Measurements from ENCODE around the gene RAPGEF6.

RAPGEF6 gene

DNA sequence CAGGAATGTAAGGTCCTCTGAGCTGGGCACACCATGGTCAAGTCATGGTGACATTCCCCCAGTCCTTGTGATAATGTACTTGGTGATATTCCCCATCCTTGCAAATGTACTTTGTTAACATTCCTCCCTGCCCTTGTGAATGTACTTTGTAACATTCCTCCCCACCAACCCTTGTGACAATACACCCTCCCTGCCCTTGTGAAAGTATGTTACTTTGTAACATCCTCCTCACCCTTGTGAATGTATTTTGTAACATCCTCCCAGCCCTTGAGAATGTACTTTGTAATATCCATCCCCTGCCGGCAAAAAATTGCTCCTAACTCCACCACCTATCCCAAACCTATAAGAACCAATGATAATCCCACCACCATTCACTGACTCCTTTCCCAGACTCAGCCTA lies 53.3 kb downstream of the RAPGEF6 start:
- DNase-seq (ENCODE audit: low spot score) (no peak), ATAC-seq (ENCODE audit: low read depth) (no peak)
- no peaks in the 10 kb centered on the region for H3K36me3 ChIP-seq (ENCODE audit: low read depth)

DNA sequence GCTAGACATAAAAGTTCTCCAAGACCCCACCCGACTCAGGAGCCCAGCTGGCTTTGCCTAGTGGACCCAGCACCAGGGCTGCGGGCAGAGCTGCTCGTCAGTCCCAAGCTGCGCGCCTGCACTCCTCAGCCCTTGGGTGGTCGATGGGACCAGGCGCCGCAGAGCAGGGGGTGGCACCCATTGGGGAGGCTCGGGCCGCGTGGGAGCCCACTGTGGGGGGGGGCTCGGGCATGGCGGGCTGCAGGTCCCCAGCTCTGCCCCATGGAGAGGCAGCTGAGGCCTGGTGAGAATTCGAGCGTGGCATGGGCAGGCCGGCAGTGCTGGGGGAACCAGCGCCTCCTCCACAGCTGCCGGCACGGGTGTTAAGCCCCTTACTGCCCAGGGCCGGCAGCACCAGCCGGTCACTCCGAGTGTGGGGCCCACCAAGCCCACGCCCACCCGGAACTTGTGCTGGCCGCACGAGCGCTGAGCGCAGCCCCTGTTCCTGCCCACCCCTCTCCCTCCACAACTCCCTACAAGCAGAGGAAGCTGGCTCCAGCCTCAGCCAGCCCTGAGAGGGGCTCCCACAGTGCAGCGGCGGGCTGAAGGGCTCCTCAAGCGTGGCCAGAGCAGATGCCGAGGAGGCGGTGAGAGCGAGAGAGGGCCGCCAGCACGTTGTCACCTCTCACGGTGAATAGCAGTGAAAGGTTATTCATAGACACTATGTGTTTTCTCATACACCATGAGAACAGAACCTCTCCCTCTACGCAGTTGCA lies 54.9 kb downstream of the RAPGEF6 start:
- no peaks in the 10 kb centered on the region for H3K36me3 ChIP-seq (ENCODE audit: low read depth)
- H3K4me1 ChIP-seq (ENCODE audit: insufficient read depth, poor library complexity, severe bottlenecking) = no peaks in the 10 kb centered on the region
- TF ChIP-seq, protein P1, sequence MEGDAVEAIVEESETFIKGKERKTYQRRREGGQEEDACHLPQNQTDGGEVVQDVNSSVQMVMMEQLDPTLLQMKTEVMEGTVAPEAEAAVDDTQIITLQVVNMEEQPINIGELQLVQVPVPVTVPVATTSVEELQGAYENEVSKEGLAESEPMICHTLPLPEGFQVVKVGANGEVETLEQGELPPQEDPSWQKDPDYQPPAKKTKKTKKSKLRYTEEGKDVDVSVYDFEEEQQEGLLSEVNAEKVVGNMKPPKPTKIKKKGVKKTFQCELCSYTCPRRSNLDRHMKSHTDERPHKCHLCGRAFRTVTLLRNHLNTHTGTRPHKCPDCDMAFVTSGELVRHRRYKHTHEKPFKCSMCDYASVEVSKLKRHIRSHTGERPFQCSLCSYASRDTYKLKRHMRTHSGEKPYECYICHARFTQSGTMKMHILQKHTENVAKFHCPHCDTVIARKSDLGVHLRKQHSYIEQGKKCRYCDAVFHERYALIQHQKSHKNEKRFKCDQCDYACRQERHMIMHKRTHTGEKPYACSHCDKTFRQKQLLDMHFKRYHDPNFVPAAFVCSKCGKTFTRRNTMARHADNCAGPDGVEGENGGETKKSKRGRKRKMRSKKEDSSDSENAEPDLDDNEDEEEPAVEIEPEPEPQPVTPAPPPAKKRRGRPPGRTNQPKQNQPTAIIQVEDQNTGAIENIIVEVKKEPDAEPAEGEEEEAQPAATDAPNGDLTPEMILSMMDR (IDR thresholded peaks at IDR 0.05; ENCODE audit: poor library complexity, severe bottlenecking) = no peak
- H3K9me3 ChIP-seq (ENCODE audit: severe bottlenecking) = no peaks in the 10 kb centered on the region
- no peaks in the 10 kb centered on the region for H3K27me3 ChIP-seq (ENCODE audit: insufficient read depth, poor library complexity, severe bottlenecking)
- H3K27ac ChIP-seq (ENCODE audit: poor library complexity, severe bottlenecking) = no peak overlapping the region
- no peak for DNase-seq (ENCODE audit: low spot score)
- ATAC-seq (ENCODE audit: low read depth) = no peak
- no peak overlapping the region for H3K4me3 ChIP-seq (ENCODE audit: severe bottlenecking)

More for the DNA sequence above, 53.3 kb downstream of the RAPGEF6 start:
- Histone ChIP-seq H3K4me3 (ENCODE audit: severe bottlenecking) (no peak overlapping the region), H3K27ac (ENCODE audit: poor library complexity, severe bottlenecking) (no peak overlapping the region), H3K9me3 (ENCODE audit: severe bottlenecking) (no peaks in the 10 kb centered on the region), H3K27me3 (ENCODE audit: insufficient read depth, poor library complexity, severe bottlenecking) (no peaks in the 10 kb centered on the region), H3K4me1 (ENCODE audit: insufficient read depth, poor library complexity, severe bottlenecking) (no peaks in the 10 kb centered on the region)
- TF ChIP-seq, protein P1 (IDR thresholded peaks at IDR 0.05; ENCODE audit: poor library complexity, severe bottlenecking) = no peak

DNA sequence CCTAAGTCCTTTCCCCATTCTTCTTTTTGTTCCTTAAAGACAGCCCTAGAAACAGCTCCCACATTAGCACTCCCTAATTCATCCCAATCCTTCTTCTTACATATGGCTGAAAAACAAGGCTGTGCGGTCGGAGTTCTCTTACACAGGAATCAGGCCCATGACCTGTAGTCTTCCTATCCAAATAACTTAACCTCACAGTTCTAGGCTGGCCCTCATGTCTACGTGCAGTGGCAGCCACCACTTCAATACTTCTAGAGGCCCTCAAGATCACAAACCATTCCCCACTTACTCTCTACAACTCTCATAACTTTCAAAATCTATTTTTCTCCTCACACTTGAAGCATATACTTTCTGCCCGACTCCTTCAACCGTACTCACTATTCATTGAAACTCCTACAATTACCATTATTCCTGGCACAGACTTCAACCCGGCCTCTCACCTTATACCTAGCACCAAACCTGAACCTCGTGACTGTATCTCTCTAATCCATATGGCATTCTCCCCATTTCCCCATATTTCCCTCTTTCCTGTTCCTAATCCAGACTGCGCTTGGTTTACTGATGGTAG lies 59.3 kb downstream of the RAPGEF6 start:
- no peak overlapping the region for H3K27ac ChIP-seq (ENCODE audit: poor library complexity, severe bottlenecking)
- TF ChIP-seq, protein P1 (IDR thresholded peaks at IDR 0.05; ENCODE audit: poor library complexity, severe bottlenecking) = no peak
- no peak for DNase-seq (ENCODE audit: low spot score)

DNA sequence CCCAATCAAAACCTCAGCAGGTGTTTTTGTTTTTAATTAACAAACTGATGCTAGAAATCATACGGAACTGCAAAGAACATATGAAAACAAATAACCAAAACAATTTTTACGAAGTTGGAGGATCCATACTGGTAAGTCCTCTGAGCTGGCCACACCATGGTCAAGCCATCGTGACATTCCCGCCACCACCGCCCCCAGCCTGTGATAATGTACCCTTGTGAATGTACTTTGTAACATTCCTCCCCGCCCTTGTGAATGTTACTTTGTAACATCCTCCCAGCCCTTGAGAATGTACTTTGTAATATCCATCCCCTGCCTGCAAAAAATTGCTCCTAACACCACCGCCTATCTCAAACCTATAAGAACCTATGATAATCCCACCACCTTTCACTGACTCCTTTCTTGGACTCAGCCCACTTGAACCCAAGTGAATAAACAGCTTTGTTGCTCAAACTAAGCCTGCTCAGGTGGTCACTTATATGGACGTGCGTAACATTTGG lies 63.3 kb downstream of the RAPGEF6 start:
- ATAC-seq (ENCODE audit: low read depth) = no peak
- TF ChIP-seq, protein P1 (IDR thresholded peaks at IDR 0.05; ENCODE audit: poor library complexity, severe bottlenecking) = no peak

More for the DNA sequence above, 59.3 kb downstream of the RAPGEF6 start:
- H3K27me3 ChIP-seq (ENCODE audit: insufficient read depth, poor library complexity, severe bottlenecking) = no peaks in the 10 kb centered on the region
- H3K4me3 ChIP-seq (ENCODE audit: severe bottlenecking) = no peak overlapping the region
- no peak for ATAC-seq (ENCODE audit: low read depth)
- H3K4me1 ChIP-seq (ENCODE audit: insufficient read depth, poor library complexity, severe bottlenecking) = no peaks in the 10 kb centered on the region
- no peaks in the 10 kb centered on the region for H3K9me3 ChIP-seq (ENCODE audit: severe bottlenecking)
- H3K36me3 ChIP-seq (ENCODE audit: low read depth) = no peaks in the 10 kb centered on the region

More for the DNA sequence above, 63.3 kb downstream of the RAPGEF6 start:
- Histone ChIP-seq H3K36me3 (ENCODE audit: low read depth) (0 out of 2 replicates have a peak, but pooled peaks cover 3% of the 10 kb centered on the region), H3K4me1 (ENCODE audit: insufficient read depth, poor library complexity, severe bottlenecking) (peaks cover 2% of the 10 kb centered on the region), H3K9me3 (ENCODE audit: severe bottlenecking) (no peaks in the 10 kb centered on the region), H3K4me3 (ENCODE audit: severe bottlenecking) (no peak overlapping the region), H3K27me3 (ENCODE audit: insufficient read depth, poor library complexity, severe bottlenecking) (no peaks in the 10 kb centered on the region), H3K27ac (ENCODE audit: poor library complexity, severe bottlenecking) (no peak overlapping the region)
- DNase-seq (ENCODE audit: low spot score) = no peak

Measured in RWPE2 (cell line).